Adrenal gland (tissue), 12 donors: ENCODE measurements around the gene CAMK2G. TPM values are rescaled to one million over a fixed set of nuclear protein-coding genes. Genes with fewer than 3 reads are reported as not detected.
A peak's percentile ranks its signal among the peaks of the same experiment; 100 is the strongest.

Source experiments
- DNase-seq, 7 donors: peaks; one replicate each; pipeline ENCODE4 v3.0.0-alpha.2; 2019 to 2020
- H3K27ac ChIP-seq, 5 donors: fragments of 200-600 bp; sonication (generic) in 4 of 5; 1 replicate in 3 of 5; 2 replicates in 2 of 5; pipeline versions ENCODE4 v1.5.1 to v1.8.0; 2016 to 2020; ENCODE audit warnings: mild to moderate bottlenecking in 1 of 5
- H3K27me3 ChIP-seq: fragments of 200-600 bp; 2 replicates; pipeline ENCODE4 v1.8.0; 2021
- H3K36me3 ChIP-seq, 2 donors: fragments of 200-600 bp; replicated peaks in 1 of 2; 1 replicate in 1 of 2; 2 replicates in 1 of 2; pipeline versions ENCODE4 v1.5.1 to v1.8.0; 2018 to 2022
- H3K4me1 ChIP-seq, 2 donors: fragments of 200-600 bp; replicated peaks in 1 of 2; 1 replicate in 1 of 2; 2 replicates in 1 of 2; pipeline versions ENCODE4 v1.5.1 to v1.8.0; 2018 to 2021
- H3K4me3 ChIP-seq, 4 donors: fragments of 200-600 bp; sonication (generic) in 3 of 4; one replicate each; pipeline ENCODE4 v1.5.1; 2016 to 2018
- H3K9me3 ChIP-seq, 3 donors: fragments of 200-600 bp; sonication (generic) in 1 of 3; replicated peaks in 1 of 3; 1 replicate in 2 of 3; 2 replicates in 1 of 3; pipeline versions ENCODE4 v1.5.1 to v1.8.0; 2016 to 2021
- CTCF ChIP-seq, 6 experiments: fragments of 450-650 bp in 4 of 6; fragments of 200-600 bp in 2 of 6; sonication (generic) in 1 of 6; IDR thresholded peaks; 1 replicate in 5 of 6; 2 replicates in 1 of 6; pipeline versions ENCODE4 v1.5.1 to v1.8.0; 2016 to 2021; ENCODE audit warnings: antibody characterized with exemption in 6 of 6, mild to moderate bottlenecking in 2 of 6, moderate library complexity in 1 of 6
- POLR2A ChIP-seq, 2 donors: fragments of 450-650 bp; IDR thresholded peaks; one replicate each; pipeline ENCODE4 v1.6.1; 2017; ENCODE audit warnings: antibody characterized with exemption in 2 of 2, mild to moderate bottlenecking in 2 of 2, moderate library complexity in 1 of 2
- WGBS, 4 donors: extraction: QIAGEN DNeasy Blood & Tissue Kit in 2 of 4; methylation state at CpG; one replicate each; pipeline versions ENCODE4 v1.1.5 to v1.1.7; 2013 to 2017; 5-methylcytosine and 5-hydroxymethylcytosine counted together
- intact Hi-C, 2 donors: fragments of 100-400 bp; cut with DNase I; formaldehyde crosslinking; loops; one replicate each; pipeline versions ENCODE4 v1.14.1 to v1.15.0; 2022 to 2023
- polyA plus RNA-seq, 3 donors: library from polyadenylated mRNA; stranded (reverse); fragments of 200-250 nt in 2 of 3; fragments of 350-450 nt in 1 of 3; fragmentation: Illumina TruSeq in 1 of 3; extraction: RNeasy Lipid Tissue Mini Kit (QIAGEN cat#74804) in 1 of 3; gene quantifications; one replicate each; pipeline ENCODE4 v1.2.3, GENCODE V29; 2013 to 2014
- total RNA-seq, 9 donors: library from RNA; depleted of rRNA in 4 of 9; stranded (reverse); fragments of >200 nt in 4 of 9; fragments of 120-200 nt in 1 of 9; fragmentation: NEBNext Ultra II Directional in 1 of 9; extraction: Animal tissue kit (Norgen Biotek cat#: 25700) in 1 of 9; gene quantifications; one replicate each; pipeline versions ENCODE4 v1.1.0 to v1.2.4, GENCODE V29; 2013 to 2023
- donor health status: healthy with polysubstance abuse.
- donor health status: Bipolar disorder and iron deficiency.
- donor health status: DM: yes; HTN: yes; CAD: no.
- donor health status: DM: no; HTN: no; CAD: no.
- donor health status: DM: no; HTN: no; CAD: no.
- donor health status: DM: yes; HTN: yes; CAD: no.

Gene CAMK2G
- total and polyA plus RNA-seq, 12 donors, result 12.7 to 27.3 (median 19.7) TPM

DNA sequence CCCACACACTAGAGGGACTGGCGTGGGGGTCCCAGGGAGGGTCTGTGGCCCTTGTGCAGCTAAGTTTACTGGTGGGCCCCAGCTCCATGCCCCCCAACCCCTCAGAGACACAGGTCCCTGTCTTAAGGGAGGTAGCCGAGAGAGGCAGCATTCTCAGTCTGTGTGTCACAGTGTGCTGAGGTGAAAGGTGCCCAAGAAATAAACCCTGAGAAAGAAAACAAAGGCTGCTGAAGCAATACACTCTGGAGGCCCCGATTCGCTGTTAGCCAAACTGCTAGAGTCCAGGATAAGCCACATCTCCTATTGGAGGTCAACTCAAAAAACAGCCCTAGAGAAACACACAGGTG is 34.3 kb downstream of the CAMK2G start:
- TF ChIP-seq CTCF (IDR thresholded peaks at IDR 0.05) (no peak), POLR2A (IDR thresholded peaks at IDR 0.05) (no peak)
- Histone ChIP-seq H3K27ac (no peak overlapping the region), H3K9me3 (no peaks in the 10 kb centered on the region), H3K4me3 (no peak overlapping the region), H3K36me3 (peaks cover 0 to 55% of the 10 kb centered on the region in 2 donors), H3K27me3 (no peaks in the 10 kb centered on the region), H3K4me1 (no peaks in the 10 kb centered on the region)
- DNase-seq, result no peak
- 94 to 98% (median 96%) methylated on average over 3 to 4 of the region's 4 CpGs for WGBS, 4 donors
- intact Hi-C loops, result no loop called here

GRCh38 chr10:73839276-73839966 is 34.9 kb downstream of the CAMK2G start:
- TF ChIP-seq CTCF (IDR thresholded peaks at IDR 0.05) (no peak), POLR2A (IDR thresholded peaks at IDR 0.05) (no peak)
- no peak overlapping the region for H3K27ac ChIP-seq
- peaks cover 0 to 55% of the 10 kb centered on the region in 2 donors for H3K36me3 ChIP-seq
- no peaks in the 10 kb centered on the region for H3K27me3 ChIP-seq
- 95 to 97% (median 96%) methylated on average over 7 to 40 of the region's 40 CpGs for WGBS, 4 donors
- H3K4me3 ChIP-seq, result no peak overlapping the region
- intact Hi-C loops, result no loop called here
- H3K9me3 ChIP-seq, result no peaks in the 10 kb centered on the region
- no peak for DNase-seq
- H3K4me1 ChIP-seq, result no peaks in the 10 kb centered on the region

DNA sequence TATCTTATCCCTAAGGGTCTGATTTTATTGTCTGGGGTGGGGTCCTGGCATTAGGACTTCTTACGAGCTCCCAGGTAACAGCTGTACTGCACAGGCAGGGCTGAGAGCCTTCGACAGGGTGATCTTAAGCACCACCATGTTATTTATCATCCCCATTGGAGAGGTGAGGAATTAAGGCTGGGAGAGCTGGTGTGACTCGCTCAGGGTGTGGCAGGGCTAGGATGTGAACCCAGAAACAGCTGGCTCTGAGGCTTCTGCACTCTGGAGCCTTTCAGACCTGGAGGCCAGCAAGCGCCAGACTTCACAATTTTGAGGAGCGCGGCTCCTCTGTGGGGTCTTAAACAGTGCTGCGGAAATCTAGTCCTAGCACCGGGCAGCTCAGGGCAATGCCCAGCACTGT is 35.5 kb downstream of the CAMK2G start:
- TF ChIP-seq CTCF (IDR thresholded peaks at IDR 0.05) (no peak), POLR2A (IDR thresholded peaks at IDR 0.05) (no peak)
- H3K27me3 ChIP-seq, result no peaks in the 10 kb centered on the region
- H3K4me3 ChIP-seq, result no peak overlapping the region
- DNase-seq, result no peak
- H3K9me3 ChIP-seq, result no peaks in the 10 kb centered on the region
- no peak overlapping the region for H3K27ac ChIP-seq
- no peaks in the 10 kb centered on the region for H3K4me1 ChIP-seq
- intact Hi-C loops, result no loop called here
- H3K36me3 ChIP-seq, result peaks cover 0 to 55% of the 10 kb centered on the region in 2 donors
- WGBS, 4 donors, result 94 to 98% (median 96%) methylated on average over 5 to 8 of the region's 8 CpGs

DNA sequence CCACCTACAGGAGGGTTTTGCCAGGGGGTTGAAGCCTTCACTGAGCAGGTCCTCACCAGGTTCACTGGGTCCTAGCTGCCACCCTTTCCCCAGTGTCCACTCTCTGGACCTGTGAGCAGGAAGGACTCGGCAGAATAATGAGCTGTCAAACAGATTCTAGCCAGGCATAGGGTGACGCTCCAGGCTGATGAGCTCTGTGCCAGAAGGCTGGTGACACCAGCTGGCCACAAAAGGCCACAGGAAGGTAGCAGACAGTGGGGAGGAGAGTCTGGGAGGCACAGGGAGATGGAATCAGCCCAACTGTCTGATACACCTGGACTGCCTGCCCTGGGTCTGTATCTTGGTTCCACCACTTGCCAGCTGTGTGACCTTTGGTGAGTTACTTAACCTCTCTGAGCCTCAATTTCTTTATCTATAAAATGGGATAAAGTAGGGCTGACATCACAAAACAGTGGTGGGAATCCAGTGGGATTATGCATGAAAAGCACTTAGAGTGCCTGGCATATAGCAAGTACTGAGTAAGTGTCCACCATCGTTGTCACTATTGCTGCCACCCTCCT is 36.3 kb downstream of the CAMK2G start:
- TF ChIP-seq CTCF (IDR thresholded peaks at IDR 0.05) (no peak), POLR2A (IDR thresholded peaks at IDR 0.05) (no peak)
- DNase-seq, result peak in 1 of 7 donors; percentile 65
- 81 to 93% (median 88%) methylated on average over 3 of the region's 3 CpGs for WGBS, 4 donors
- Histone ChIP-seq H3K27ac (no peak overlapping the region), H3K4me3 (no peak overlapping the region), H3K36me3 (peaks cover 0 to 50% of the 10 kb centered on the region in 2 donors), H3K27me3 (no peaks in the 10 kb centered on the region), H3K4me1 (no peaks in the 10 kb centered on the region), H3K9me3 (no peaks in the 10 kb centered on the region)
- intact Hi-C loops, result no loop called here
